ENCODE data around the gene LARP4.

DNA sequence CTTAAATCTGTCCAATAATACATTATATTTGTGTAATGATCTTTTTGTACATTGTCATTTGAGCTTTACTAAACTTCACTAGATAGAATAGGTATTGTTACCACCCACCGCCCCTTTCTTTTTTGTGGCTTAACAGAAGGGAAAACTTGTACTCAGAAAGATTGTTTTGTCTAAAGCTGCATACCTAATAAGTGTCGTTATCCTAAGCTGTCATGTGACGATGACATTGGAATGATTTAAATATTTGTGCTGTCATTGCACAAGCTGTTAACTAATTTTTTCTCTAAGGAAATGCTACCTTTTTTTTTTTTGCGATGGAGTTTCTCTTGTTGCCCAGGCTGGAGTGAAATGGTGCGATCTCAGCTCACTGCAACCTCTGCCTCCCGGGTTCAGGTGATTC, 107.7 kb downstream of the LARP4 start:
- TF ChIP-seq CTCF (IDR thresholded peaks at IDR 0.05; ENCODE audit: low read length), result no peak
- TF ChIP-seq EZH2phosphoT487 (IDR thresholded peaks at IDR 0.05; ENCODE audit: low read length), result no peak

Measured in MM.1S (cell line).